HUDEP-2 (cell line): ENCODE results near the gene ASS1.
"Not testable (repeated sequence)": the region's sequence is repeated elsewhere in the genome, so short reads cannot be mapped to it uniquely, and the experiment has no call there.

Source experiments
- DNase-seq, 76 experiments: peaks; one replicate each; lab custom pipeline; 2025; ENCODE audit not compliant: unreplicated experiment in 76 of 76; lab: John Stamatoyannopoulos, UW

The ASS1 gene

GRCh38 chr9:130432796-130433167 lies 12.0 kb upstream of the ASS1 start:
- no peak for DNase-seq

- peak in 4 of 76 experiments; percentile 11 to 22 (median 17) for DNase-seq
These were observed 11.4 kb upstream of the ASS1 start for GRCh38 chr9:130433168-130433946.

GRCh38 chr9:130433947-130434262 lies 10.9 kb upstream of the ASS1 start:
- no peak for DNase-seq

- not testable (repeated sequence) for DNase-seq
These were observed 10.1 kb upstream of the ASS1 start for GRCh38 chr9:130434656-130435055.

GRCh38 chr9:130437011-130437789 lies 7.6 kb upstream of the ASS1 start:
- no peak for DNase-seq

GRCh38 chr9:130438382-130438981 lies 6.3 kb upstream of the ASS1 start:
- DNase-seq = peak in 2 of 76 experiments; percentile 19 to 29

GRCh38 chr9:130441031-130441430 lies 3.7 kb upstream of the ASS1 start:
- no peak for DNase-seq

GRCh38 chr9:130442746-130443455 lies 1.9 kb upstream of the ASS1 start:
- DNase-seq = no peak

GRCh38 chr9:130443456-130443801 lies 1.3 kb upstream of the ASS1 start:
- no peak for DNase-seq

GRCh38 chr9:130443840-130444492 lies 795 bp upstream of the ASS1 start:
- DNase-seq = no peak

GRCh38 chr9:130445268-130445983 lies 665 bp downstream of the ASS1 start:
- DNase-seq = no peak

- DNase-seq = peak in 2 of 76 experiments; percentile 4 to 5
These were observed 1.5 kb downstream of the ASS1 start for GRCh38 chr9:130446101-130446861.

GRCh38 chr9:130447193-130447816 lies 2.5 kb downstream of the ASS1 start:
- DNase-seq = no peak

- DNase-seq = peak in 10 of 76 experiments; percentile 8 to 37 (median 21)
These were observed 3.4 kb downstream of the ASS1 start for GRCh38 chr9:130448035-130448624.

GRCh38 chr9:130448771-130449603 lies 4.2 kb downstream of the ASS1 start:
- DNase-seq = no peak

- DNase-seq = no peak
These were observed 5.7 kb downstream of the ASS1 start for GRCh38 chr9:130450344-130451003.

GRCh38 chr9:130451004-130451390 lies 6.2 kb downstream of the ASS1 start:
- DNase-seq = no peak
